Measurements from ENCODE around the gene ARHGAP26. TPM values are rescaled to one million over a fixed set of nuclear protein-coding genes. Genes with fewer than 3 reads are reported as not detected.

Gene ARHGAP26
- total and polyA plus RNA-seq, 5 donors = 13.2 to 56.9 (median 47.0) TPM

DNA sequence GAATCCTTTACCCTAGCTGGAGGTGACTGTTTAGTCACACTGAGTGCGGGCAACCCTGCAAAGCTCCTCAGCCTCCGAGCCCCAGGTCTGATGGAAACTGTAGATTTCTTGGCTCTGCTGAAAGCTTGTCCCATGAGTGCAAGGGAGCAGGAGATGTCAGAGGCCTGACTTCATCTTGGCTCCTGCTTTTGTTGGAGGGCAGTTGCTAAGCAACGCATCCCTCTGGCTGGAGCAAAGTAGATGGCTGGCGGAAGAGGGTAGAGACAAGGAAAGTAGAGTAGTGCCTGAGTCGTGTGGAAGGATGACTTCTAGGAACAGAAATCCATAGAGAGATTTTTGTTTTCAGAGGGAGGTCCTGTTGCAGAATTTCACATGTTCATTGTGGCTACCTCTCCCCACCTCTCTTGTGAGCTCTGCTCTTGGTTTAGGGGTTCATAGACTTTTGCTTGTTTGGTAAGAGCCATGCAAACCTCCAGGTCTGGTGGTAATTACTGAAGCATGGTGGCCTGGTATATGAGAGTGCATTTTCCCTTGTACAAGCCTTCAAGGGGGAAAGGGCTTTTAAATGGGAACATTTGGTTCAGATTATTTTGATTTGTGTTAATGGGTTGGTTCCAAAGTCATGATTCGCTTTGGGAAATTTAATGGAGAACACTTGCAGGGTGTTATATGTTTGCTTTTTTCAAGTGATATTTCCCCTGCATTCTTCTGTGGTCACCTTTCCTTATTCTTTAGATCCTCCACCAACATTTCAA is 71.5 kb downstream of the ARHGAP26 start:
- WGBS = 30% methylated on average over 6 of the region's 6 CpGs
- peak overlapping the region; percentile 49 for H3K27ac ChIP-seq (ENCODE audit: low read length)
- no peaks in the 10 kb centered on the region for H3K27me3 ChIP-seq (ENCODE audit: control insufficient read depth, insufficient read depth)
- H3K4me3 ChIP-seq (ENCODE audit: low read length) = no peak overlapping the region
- ATAC-seq (peak; percentile 81 to 86), DNase-seq (peak; percentile 70 to 83 (median 78))
- no peaks in the 10 kb centered on the region for H3K9me3 ChIP-seq (ENCODE audit: control insufficient read depth, low read length)
- H3K4me1 ChIP-seq (ENCODE audit: control insufficient read depth, insufficient read depth, low read length) = peaks cover 32% of the 10 kb centered on the region
- intact Hi-C loops (cut with DNase I) = no loop called here

GRCh38 chr5:142842994-142843905 is 73.1 kb downstream of the ARHGAP26 start:
- peak; percentile 59 to 91 (median 77) for DNase-seq
- H3K27me3 ChIP-seq (ENCODE audit: control insufficient read depth, insufficient read depth) = no peaks in the 10 kb centered on the region
- intact Hi-C loops (cut with DNase I) = no loop called here
- peak in 1 of 2 donors; percentile 47 for ATAC-seq
- H3K4me1 ChIP-seq (ENCODE audit: control insufficient read depth, insufficient read depth, low read length) = peaks cover 38% of the 10 kb centered on the region
- no peak overlapping the region for H3K4me3 ChIP-seq (ENCODE audit: low read length)
- WGBS = 73% methylated on average over 6 of the region's 6 CpGs
- H3K9me3 ChIP-seq (ENCODE audit: control insufficient read depth, low read length) = no peaks in the 10 kb centered on the region
- H3K27ac ChIP-seq (ENCODE audit: low read length) = peak overlapping the region; percentile 34

- ATAC-seq (no peak), DNase-seq (no peak)
- Histone ChIP-seq H3K9me3 (ENCODE audit: control insufficient read depth, low read length) (no peaks in the 10 kb centered on the region), H3K4me3 (ENCODE audit: low read length) (no peak overlapping the region), H3K27ac (ENCODE audit: low read length) (peak overlapping the region; percentile 86), H3K27me3 (ENCODE audit: control insufficient read depth, insufficient read depth) (no peaks in the 10 kb centered on the region), H3K4me1 (ENCODE audit: control insufficient read depth, insufficient read depth, low read length) (peaks cover 43% of the 10 kb centered on the region)
- intact Hi-C loops (cut with DNase I) = no loop called here
- 22% methylated on average over 7 of the region's 7 CpGs for WGBS
Measured at GRCh38 chr5:142844866-142845265, 74.7 kb downstream of the ARHGAP26 start.

DNA sequence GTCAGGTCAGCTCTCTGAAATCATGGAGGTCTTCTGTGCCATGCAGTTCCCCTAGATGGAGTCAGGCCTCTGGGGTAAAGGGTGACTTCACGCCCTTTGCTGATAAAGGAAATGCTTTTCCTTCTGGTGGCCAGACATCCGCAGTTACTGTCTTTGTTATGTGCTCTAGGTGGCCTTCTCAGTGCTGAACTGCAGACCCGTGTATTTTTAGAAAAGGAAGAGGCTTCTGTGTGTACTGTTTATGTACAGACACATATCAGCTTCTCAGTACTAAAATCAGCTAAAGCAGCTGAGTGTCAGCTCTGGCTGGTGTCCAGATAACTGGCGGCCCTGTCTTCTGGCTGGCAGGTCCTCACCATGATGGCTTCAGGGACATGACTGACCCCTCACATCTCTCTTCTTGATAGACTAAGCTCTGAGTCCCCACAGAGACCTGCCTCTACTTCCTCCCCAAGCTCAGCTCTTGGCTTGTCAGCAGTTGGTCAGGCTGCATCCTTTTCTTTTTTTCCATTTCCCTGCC is 75.3 kb downstream of the ARHGAP26 start:
- intact Hi-C loops (cut with DNase I) = no loop called here

DNA sequence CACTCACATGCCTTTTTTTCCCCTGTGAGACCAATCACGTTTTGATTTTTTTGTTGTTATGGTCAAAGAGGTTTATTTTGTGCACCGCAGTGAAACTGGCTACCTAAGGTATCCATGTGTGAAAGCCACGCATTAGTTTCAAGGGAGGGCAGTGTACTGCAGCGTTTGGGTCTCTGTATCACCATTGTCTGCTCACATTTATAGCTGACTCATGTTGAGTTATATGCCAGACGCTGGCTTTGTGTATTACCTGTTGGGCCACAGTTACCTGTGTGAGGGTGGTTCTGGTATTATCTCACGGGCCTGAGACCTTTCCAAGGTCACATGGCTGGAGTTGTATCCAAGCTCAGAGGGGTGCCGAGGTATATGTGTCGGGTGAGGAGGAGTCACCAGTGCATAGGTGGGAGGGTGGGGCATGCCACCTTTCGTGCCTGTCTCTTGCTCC is 75.8 kb downstream of the ARHGAP26 start:
- Histone ChIP-seq H3K9me3 (ENCODE audit: control insufficient read depth, low read length) (no peaks in the 10 kb centered on the region), H3K4me1 (ENCODE audit: control insufficient read depth, insufficient read depth, low read length) (peaks cover 45% of the 10 kb centered on the region), H3K27me3 (ENCODE audit: control insufficient read depth, insufficient read depth) (no peaks in the 10 kb centered on the region), H3K4me3 (ENCODE audit: low read length) (no peak overlapping the region), H3K27ac (ENCODE audit: low read length) (peak overlapping the region; percentile 86)
- DNase-seq (no peak), ATAC-seq (no peak)
- intact Hi-C loops (cut with DNase I) = no loop called here
- WGBS = 50% methylated on average over 9 of the region's 9 CpGs

More for the DNA sequence above, 75.3 kb downstream of the ARHGAP26 start:
- H3K9me3 ChIP-seq (ENCODE audit: control insufficient read depth, low read length) = no peaks in the 10 kb centered on the region
- H3K27me3 ChIP-seq (ENCODE audit: control insufficient read depth, insufficient read depth) = no peaks in the 10 kb centered on the region
- peak; percentile 57 to 64 for ATAC-seq
- 8% methylated on average over 4 of the region's 4 CpGs for WGBS
- peak overlapping the region; percentile 86 for H3K27ac ChIP-seq (ENCODE audit: low read length)
- peak; percentile 58 to 87 (median 78) for DNase-seq
- H3K4me1 ChIP-seq (ENCODE audit: control insufficient read depth, insufficient read depth, low read length) = peaks cover 45% of the 10 kb centered on the region
- H3K4me3 ChIP-seq (ENCODE audit: low read length) = no peak overlapping the region

- H3K27me3 ChIP-seq (ENCODE audit: control insufficient read depth, insufficient read depth) = no peaks in the 10 kb centered on the region
- peak overlapping the region; percentile 86 for H3K27ac ChIP-seq (ENCODE audit: low read length)
- intact Hi-C loops (cut with DNase I) = no loop called here
- H3K4me3 ChIP-seq (ENCODE audit: low read length) = no peak overlapping the region
- H3K9me3 ChIP-seq (ENCODE audit: control insufficient read depth, low read length) = no peaks in the 10 kb centered on the region
- ATAC-seq = no peak
- no peak for DNase-seq
- H3K4me1 ChIP-seq (ENCODE audit: control insufficient read depth, insufficient read depth, low read length) = peaks cover 42% of the 10 kb centered on the region
Measured at GRCh38 chr5:142846406-142846805, 76.2 kb downstream of the ARHGAP26 start.

DNA sequence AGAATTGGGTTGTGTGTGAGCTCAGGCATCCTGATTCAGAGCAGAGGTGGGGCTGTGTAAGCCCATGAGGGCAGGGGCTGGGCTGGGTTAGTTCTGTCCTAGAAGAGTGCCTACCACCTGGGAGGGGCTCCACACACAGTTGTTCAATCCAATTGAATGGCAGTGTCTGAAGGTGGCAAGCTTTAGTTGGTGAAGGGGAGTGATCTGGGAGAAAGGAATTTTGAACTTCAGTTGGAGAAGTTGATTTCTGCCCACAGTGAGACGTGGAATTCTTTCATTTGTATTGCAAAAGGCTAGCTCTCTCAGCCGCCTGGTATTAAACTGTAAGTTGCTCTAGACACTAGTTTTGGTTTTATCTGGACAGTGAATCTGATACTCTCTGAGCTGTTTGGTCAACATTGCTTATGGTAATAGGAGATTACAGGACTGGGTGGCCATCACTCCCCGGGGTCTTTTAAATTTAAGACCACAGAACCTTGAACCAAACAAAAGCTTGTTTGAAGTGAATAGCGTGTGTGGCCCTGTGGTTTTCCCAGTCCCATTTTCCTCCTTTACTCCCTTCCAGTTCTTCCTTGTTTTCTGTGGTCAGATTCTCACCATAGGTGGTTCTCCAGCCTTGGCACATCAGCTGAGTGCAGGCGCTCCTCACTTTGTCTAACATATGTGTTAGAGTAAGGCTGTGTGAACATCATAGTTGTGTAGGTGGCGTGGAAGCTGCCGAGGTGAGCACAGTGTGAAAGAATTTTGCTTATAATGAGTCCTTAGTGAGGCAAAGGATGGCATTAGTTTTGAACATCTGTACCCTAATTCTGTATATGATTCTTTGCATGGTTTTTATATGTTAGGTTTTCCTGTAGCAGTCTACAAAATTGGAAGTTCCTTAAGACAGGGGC is 78.0 kb downstream of the ARHGAP26 start:
- intact Hi-C loops (cut with DNase I) = no loop called here
- Histone ChIP-seq H3K4me1 (ENCODE audit: control insufficient read depth, insufficient read depth, low read length) (peaks cover 49% of the 10 kb centered on the region), H3K4me3 (ENCODE audit: low read length) (no peak overlapping the region), H3K27me3 (ENCODE audit: control insufficient read depth, insufficient read depth) (no peaks in the 10 kb centered on the region), H3K9me3 (ENCODE audit: control insufficient read depth, low read length) (no peaks in the 10 kb centered on the region), H3K27ac (ENCODE audit: low read length) (peak overlapping the region; percentile 2)
- WGBS = 95% methylated on average over 7 of the region's 7 CpGs
- ATAC-seq = no peak
- DNase-seq = no peak

GRCh38 chr5:142849466-142849865 is 79.3 kb downstream of the ARHGAP26 start:
- intact Hi-C loops (cut with DNase I) = no loop called here
- H3K4me1 ChIP-seq (ENCODE audit: control insufficient read depth, insufficient read depth, low read length) = peaks cover 49% of the 10 kb centered on the region

DNA sequence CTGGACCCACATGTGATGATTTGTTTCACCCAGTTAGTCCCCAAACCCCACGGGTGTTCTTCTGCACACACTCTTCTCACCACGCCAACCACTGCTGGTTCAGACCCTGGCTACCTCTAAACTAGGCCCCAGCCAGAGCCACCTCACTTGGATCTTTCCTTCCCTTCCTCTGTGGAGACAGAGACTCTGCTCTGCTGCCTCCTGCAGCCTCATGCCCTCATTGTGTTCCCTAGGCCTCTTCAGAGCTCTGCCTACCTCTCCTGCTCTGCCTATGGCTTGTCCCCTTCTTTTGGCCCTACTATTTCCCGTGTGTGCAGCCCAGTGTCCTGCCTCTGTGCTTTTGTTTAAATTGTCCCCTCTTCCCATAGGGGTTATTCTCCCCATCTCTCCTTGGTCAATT is 79.7 kb downstream of the ARHGAP26 start:
- Histone ChIP-seq H3K4me3 (ENCODE audit: low read length) (no peak overlapping the region), H3K27ac (ENCODE audit: low read length) (peak overlapping the region; percentile 3), H3K9me3 (ENCODE audit: control insufficient read depth, low read length) (no peaks in the 10 kb centered on the region), H3K4me1 (ENCODE audit: control insufficient read depth, insufficient read depth, low read length) (peaks cover 48% of the 10 kb centered on the region), H3K27me3 (ENCODE audit: control insufficient read depth, insufficient read depth) (no peaks in the 10 kb centered on the region)
- WGBS = 80% methylated on average over 3 of the region's 3 CpGs
- no peak for ATAC-seq
- no peak for DNase-seq
- intact Hi-C loops (cut with DNase I) = no loop called here

More at GRCh38 chr5:142849466-142849865, 79.3 kb downstream of the ARHGAP26 start:
- WGBS = 85% methylated on average over 3 of the region's 3 CpGs
- H3K27me3 ChIP-seq (ENCODE audit: control insufficient read depth, insufficient read depth) = no peaks in the 10 kb centered on the region
- H3K9me3 ChIP-seq (ENCODE audit: control insufficient read depth, low read length) = no peaks in the 10 kb centered on the region
- ATAC-seq = no peak
- H3K4me3 ChIP-seq (ENCODE audit: low read length) = no peak overlapping the region
- DNase-seq = no peak
- peak overlapping the region; percentile 3 for H3K27ac ChIP-seq (ENCODE audit: low read length)

DNA sequence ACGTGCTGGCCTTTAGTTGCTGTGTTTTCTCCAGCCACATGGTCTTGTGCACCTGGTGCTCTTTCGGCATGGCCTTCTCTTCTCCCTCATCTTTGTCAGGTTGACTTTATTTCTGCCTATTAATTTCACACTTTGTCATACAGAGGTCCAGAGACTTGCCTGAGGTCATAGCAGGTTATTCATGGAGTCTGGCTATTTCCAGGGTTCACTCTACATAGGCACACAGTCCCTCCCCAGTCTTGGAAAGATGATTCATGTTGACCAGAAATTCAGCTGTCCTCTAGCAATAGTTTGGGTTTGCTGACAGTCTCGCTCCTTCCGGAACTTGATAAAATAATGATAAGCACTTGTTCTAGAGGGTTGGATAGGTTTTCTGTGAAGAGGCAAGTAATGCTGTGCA is 81.6 kb downstream of the ARHGAP26 start:
- peaks cover 39% of the 10 kb centered on the region for H3K4me1 ChIP-seq (ENCODE audit: control insufficient read depth, insufficient read depth, low read length)
- 74% methylated on average over 4 of the region's 4 CpGs for WGBS
- ATAC-seq = peak in 1 of 2 donors; percentile 37

More for the DNA sequence above, 81.6 kb downstream of the ARHGAP26 start:
- no peaks in the 10 kb centered on the region for H3K27me3 ChIP-seq (ENCODE audit: control insufficient read depth, insufficient read depth)
- H3K9me3 ChIP-seq (ENCODE audit: control insufficient read depth, low read length) = no peaks in the 10 kb centered on the region
- no peak overlapping the region for H3K4me3 ChIP-seq (ENCODE audit: low read length)
- DNase-seq = no peak
- H3K27ac ChIP-seq (ENCODE audit: low read length) = no peak overlapping the region
- intact Hi-C loops (cut with DNase I) = no loop called here
